Activated T-cell treated with anti-CD3 and anti-CD28 coated beads, Interleukin-2, amount 50 U/mL, for 1 hour (primary cell): ENCODE results near the gene CDK3.
"Not testable (repeated sequence)": the region's sequence is repeated elsewhere in the genome, so short reads cannot be mapped to it uniquely, and the experiment has no call there.

Experiments
- DNase-seq: peaks from one replicate; pipeline ENCODE4 v3.0.0-alpha.2; 2020

Gene CDK3

GRCh38 chr17:76000755-76001521 lies at the start of gene CDK3:
CDK3 (plus strand) TSS chr17:76000855; CDS start chr17:76001426, 571 bp downstream.
- DNase-seq = no peak

DNA sequence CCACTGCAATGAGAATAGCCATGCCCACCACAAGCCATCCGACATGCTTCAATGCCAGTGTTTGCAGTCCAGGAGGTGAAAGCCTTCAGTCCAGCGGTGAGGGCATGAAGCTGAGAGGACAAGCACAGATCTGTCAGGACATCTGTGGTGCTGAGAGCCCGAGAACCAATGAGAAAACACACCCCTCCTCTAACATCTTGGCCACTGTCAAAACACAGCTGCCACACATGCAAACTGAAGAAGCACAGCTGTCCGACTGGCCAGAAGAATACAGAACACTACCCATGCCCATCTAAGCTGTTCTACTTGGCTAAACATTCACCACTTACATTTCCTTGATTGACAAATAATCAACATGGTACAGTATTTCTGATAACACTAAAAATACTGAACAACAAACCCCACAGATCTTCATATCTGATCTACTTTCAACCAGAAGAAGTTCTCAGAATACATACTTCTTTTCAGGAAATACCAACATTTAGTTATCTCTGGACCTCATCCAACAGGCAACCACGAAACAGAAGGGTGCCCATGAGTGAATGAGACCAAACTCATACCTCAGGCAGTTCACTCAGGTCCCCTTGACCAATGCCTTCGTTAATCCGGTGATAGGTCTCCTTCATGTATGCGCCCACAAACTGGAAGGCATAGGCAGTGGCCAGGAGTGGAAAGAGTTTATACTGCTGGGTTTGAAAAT lies 49.6 kb upstream of the CDK3 start:
- DNase-seq = no peak

GRCh38 chr17:75959051-75959838 lies 41.4 kb upstream of the CDK3 start:
- no peak for DNase-seq

DNA sequence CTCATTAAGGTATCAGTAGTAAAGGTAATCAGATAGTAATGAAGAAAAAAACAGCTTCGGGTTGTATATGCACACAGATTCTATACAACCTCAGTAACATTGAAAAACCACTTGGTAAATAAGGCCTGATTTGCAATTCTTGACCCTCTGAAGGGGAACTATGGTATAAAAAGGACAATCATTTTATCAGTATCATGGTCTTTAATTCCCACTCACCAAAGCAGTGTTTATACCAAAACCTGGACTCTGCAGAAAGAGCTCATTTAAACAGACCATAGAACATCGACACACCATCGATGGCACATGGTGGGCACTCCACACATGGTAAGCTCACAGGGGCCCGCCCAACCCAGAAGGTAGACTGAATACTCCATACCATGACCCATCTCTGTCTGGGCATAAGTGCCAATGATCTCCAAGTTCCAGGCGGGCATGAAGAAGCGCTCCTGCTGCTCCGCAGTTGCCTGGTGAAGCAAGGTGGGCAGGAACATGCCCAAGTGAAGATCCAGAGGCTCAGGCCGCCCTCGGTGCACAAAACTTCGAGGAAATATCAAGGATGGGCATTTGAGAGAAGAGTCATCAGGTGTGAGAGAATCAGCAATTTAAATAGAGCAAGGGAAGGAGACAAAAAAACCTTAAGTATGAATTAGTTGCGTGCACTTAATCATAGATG lies 40.7 kb upstream of the CDK3 start:
- DNase-seq = no peak

DNA sequence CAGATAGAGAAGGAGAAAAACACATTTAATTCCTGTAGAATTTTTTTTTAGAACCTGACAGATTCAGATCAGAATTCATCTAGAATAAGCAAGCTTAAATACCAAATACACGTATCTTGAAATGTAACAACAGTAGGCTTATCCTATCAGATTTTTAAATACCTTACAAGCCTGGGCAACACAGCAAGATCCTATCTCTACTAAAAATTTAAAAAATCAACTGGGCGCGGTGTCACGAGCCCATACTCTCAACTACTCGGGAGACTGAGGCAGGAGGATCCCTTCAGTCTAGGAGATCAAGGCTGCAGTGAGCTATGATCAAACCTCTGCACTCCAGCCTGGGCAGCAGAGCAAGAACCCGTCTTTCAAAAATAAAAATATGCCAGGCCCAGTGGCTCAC lies 35.2 kb upstream of the CDK3 start:
- DNase-seq = no peak

- not testable (repeated sequence) for DNase-seq
These were observed 31.6 kb upstream of the CDK3 start for GRCh38 chr17:75969044-75969443.

GRCh38 chr17:75970011-75970523 lies 30.6 kb upstream of the CDK3 start:
- no peak for DNase-seq

DNA sequence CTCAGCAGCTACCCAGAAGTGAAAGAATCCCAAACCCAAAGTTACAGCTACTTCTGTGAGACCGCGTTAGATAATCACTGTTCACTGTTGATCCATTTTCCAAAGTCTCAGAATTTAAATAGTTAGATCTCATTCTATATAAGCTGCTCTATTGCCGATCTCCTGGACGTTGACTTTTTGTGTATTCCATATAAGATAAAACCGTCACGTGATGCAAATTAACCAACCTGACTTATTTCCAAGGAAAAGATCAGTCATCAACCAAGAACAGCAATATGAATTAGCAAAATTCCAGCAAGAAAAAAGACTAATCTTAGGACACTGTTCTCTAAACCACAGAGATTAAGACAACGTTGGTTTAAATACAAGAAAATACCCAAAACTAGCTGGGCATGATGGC lies 30.0 kb upstream of the CDK3 start:
- no peak for DNase-seq

DNA sequence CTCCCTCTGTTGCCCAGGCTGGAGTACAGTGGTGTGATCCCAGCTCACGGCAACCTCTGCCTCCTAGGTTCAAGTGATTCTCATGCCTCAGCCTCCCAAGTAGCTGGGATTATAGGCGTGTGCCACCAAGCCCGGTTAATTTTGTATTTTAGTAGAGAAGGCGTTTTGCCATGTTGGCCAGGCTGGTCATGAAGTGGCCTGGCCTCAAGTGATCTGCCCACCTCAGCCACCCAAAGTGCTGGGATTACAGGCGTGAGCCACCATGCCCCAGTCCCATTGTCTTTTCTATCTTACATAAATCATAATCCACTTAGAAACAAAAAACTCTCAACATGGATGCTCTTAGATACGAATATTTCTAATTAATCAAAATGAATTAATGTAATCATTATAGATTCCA lies 25.5 kb upstream of the CDK3 start:
- DNase-seq = not testable (repeated sequence)

DNA sequence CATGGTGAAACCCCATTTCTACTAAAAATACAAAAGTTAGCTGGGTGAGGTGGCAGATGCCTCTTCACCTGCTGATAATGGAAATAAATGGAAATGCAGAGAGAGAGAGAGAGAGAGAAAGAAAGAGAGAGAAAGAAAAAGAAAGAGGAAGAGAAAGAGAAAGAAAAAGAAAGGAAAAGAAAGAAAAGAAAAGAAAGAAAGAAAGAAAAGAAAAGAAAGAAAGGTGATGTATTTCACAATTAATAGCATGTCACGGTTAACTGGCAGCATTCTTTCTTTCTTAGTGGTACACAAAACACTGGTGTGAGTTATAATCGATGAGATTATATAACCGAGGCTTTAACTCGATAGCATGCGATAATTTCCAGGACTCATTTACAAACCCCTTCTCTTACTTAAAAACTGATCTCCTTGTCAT lies 24.9 kb upstream of the CDK3 start:
- DNase-seq = no peak

DNA sequence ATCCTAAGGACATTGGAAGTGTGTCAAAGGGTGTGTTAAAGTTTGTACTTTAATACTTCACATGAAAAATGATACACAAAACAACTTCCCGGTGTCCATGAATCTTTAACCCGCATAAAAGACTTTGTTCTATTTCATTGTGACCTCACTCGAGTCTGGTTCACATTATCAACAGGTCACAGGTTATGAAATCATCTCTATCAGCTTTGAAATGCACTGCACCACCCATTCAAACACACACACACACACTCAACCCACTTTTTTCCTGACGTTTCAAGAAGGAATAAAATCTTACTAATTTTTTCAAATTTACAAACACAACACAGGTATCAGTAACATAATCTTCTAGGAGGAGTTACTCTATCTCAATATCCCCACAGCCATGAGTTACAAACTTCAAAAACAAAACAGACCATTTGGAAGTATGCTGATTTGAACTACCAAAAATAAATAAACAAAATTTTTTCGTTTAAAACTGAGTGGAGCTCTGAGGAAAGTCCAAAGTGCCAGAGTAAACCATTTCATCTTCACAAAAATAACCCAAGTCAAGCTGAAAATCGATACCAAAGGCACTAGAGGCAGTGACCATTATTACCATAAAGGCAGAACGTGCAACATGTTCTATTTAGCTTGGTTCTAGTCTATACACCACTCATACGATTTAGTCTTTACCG lies 24.3 kb upstream of the CDK3 start:
- DNase-seq = no peak

DNA sequence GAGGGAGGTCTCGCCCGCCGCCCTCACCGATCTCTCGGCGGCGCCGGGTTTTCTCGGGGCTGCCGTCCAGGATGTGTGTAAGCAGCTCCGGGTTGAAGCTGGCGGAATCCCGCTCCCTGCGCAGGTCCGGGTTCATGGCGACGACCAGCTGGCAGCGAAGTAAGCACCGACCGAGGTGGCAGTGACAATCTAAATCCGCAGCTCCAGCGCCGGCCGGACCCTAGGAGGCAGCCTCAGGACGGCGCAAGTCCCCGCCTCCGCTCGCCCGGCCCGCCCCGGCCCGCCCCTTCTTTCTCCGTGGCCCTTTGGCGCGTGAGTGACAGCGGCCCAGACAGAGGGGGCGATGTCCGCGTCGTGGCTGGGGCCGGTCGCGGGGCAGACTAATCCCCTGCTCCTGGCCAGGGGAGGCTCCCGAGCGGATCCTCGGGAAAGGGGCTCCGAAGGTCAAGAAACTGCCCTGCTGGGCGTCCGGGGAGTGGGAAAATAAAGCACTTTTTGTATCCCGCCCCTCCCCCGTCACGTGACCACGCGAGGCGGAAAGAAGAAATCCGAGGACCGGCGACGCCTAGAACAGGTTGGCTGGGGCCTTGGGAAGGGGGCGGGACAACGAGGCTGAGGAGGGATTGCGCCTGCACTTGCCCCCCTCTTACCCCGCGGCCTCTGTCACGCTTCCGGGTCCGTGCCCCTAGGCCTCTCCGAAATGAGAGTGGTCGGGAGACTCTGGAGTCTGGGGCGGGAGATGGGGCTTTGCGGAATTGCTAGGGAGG lies 21.5 kb upstream of the CDK3 start, which contains the start of the genes ACOX1 and TEN1:
Gene ACOX1, minus strand, starts transcription at position 229 of the 767 bp plus-strand sequence. Its CDS starts 93 bp downstream, at position 136.
Gene TEN1, plus strand, starts transcription at position 303 of the 767 bp plus-strand sequence. CDS start 6,953 bp downstream, outside the sequence.
- peak; percentile 94 for DNase-seq

GRCh38 chr17:75979705-75980187 lies 20.9 kb upstream of the CDK3 start:
- DNase-seq = no peak

DNA sequence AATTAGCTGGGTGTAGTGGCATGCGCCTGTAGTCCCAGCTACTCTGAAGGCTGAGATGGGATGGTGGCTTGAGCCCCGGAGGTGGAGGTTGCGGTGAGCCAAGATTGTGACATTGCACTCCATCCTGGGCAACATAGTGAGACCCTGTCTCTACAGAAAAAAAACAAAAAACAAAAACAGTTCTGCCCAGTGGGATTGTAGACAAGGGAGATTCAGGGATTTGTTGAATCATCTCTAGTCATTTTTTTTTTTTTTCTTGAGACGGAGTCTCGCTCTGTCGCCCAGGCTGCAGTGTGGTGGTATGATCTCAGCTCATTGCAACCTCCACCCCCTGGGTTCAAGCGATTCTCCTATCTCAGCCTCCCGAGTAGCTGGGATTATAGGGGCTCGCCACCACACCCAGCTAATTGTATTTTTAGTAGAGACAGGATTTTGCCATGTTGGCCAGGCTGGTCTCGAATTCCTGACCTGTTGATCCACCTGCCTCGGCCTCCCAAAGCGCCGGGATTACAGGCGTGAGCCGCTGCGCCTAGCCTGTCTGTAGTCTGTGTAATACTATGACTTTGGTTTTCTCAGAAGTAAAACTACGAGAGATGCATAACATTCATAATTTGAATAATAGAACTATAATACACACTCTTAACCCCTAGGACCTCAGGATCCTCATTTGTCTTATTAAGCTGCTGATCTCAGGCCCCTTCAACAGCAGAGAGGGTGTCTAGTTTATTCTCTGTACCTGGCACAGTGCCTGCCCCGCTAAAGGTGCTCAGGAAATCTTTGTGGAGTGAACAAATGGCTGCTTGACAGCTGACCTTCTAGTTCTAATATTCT lies 20.3 kb upstream of the CDK3 start:
- no peak for DNase-seq

- DNase-seq = no peak
These were observed 19.5 kb upstream of the CDK3 start for GRCh38 chr17:75981019-75981615.

DNA sequence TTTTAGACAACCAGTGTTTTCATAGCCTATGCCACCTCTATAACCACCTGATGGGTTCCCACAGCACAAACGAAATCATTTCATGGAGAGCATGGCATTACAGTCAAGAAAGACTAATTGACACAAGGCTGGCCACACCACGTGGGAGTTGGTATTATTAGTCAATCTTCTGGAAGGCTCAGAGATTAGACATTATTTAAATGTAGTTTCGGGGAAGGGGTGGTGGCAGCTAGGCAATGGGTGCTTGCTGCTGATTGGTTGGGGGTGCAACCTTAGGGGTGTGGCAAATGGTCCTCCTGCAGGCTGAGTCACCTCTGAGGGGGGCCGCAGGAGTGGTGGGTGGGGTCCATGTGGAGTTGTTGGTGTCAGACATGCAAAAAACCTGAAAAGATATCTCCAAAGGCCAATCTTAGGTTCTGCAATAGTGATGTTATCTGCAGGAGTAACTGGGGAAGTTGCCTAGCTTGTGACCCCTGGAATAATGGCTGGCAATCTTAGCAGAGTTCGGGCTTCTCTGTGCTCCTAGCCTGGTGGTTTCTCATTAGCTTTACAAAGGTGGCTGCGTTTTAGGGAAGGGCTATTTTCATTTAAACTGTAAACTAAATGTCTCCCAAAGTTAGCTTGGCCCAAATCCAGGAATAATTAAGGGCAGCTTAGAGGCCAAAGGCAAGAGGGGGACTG lies 17.0 kb upstream of the CDK3 start:
- DNase-seq = no peak

GRCh38 chr17:75985986-75986385 lies 14.7 kb upstream of the CDK3 start:
- DNase-seq = no peak

DNA sequence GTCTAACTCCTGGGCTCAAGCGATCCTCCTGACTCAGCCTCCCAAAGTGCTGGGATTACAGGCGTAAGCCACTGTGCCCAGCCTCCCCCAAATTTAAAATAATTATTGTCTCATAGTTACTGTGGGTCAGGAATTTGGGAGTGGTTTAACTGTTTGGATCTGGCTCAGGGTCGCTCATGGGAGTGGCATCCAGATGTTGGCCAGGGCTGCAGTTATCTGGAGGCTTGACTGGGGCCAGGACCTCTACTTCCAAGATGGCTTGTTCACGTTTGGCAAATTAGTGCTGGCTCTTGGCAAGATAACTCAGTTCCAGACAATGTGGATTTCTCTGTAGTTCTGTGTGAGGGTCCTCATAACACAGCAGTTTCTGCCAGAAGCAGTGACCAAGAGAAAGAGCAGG lies 13.6 kb upstream of the CDK3 start:
- DNase-seq = no peak

DNA sequence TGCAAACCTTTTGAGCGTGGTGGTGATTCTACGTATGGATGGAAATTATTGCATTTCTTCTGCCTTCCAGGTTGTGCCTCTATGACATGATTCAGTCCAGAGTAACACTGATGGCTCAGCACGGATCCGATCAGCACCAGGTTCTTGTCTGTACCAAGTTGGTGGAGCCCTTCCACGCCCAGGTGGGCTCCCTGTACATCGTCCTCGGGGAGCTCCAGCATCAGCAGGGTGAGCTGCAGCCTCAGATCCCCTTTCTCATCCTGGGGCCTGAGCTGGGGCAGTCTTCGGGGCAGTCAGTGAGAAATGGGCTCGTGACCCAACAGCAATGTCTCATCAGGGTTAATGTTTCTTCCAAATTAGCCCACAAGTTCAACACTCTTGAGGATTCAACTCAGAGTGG lies 9.3 kb upstream of the CDK3 start:
- DNase-seq = no peak
